DND-41 (cell line): ENCODE data around the gene PRCP.

Experiments
- EZH2 ChIP-seq: IDR thresholded peaks from 3 replicates; pipeline ENCODE4 v1.6.1; 2012; ENCODE audit warnings: borderline replicate concordance, low read depth, mild to moderate bottlenecking, moderate library complexity, low read length, inconsistent platforms; ENCODE audit not compliant: severe bottlenecking
- TF ChIP-seq, protein P1 (sequence below): IDR thresholded peaks from 2 replicates; pipeline ENCODE4 v1.5.1; 2012; ENCODE audit warnings: borderline replicate concordance, low read length, moderate library complexity, mild to moderate bottlenecking; ENCODE audit not compliant: poor library complexity, severe bottlenecking; ENCODE audit errors: extremely low read depth

DNA sequence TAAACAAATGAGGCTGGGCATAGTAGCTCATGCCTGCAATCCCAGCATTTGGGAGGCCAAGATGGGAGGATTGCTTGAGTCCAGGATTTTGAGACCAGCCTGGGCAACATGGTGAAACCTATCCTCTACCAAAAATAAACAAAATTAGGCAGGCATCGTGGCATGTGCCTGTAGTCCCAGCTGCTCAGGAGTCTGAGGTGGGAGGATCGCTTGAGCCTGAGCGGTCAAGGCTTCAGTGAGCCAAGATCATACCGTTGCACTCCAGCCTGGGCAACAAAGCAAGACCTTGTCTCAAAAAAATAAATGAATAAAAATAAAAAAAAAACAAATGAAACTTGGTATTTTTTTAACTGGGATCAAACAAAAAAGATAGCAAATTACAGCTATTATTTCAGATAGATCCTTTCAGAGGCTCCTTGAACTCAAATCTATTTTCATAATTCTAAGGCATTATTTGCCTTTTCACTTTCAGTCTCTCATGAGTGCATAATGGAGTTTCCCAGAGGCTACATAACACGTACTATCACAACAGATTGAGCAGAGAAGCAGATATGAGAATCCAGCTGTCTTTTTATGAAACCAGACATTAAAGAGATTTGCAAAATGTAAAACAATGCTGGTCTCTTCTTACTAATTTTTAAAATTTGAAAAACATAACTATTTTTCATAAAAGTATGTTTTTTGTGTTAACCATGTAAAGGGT lies 24.4 kb upstream of the PRCP start:
- TF ChIP-seq, protein P1, sequence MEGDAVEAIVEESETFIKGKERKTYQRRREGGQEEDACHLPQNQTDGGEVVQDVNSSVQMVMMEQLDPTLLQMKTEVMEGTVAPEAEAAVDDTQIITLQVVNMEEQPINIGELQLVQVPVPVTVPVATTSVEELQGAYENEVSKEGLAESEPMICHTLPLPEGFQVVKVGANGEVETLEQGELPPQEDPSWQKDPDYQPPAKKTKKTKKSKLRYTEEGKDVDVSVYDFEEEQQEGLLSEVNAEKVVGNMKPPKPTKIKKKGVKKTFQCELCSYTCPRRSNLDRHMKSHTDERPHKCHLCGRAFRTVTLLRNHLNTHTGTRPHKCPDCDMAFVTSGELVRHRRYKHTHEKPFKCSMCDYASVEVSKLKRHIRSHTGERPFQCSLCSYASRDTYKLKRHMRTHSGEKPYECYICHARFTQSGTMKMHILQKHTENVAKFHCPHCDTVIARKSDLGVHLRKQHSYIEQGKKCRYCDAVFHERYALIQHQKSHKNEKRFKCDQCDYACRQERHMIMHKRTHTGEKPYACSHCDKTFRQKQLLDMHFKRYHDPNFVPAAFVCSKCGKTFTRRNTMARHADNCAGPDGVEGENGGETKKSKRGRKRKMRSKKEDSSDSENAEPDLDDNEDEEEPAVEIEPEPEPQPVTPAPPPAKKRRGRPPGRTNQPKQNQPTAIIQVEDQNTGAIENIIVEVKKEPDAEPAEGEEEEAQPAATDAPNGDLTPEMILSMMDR = no peak
- TF ChIP-seq EZH2 = no peak
